ENCODE data around the gene ZDBF2.
"Not testable (repeated sequence)": the region's sequence is repeated elsewhere in the genome, so short reads cannot be mapped to it uniquely, and the experiment has no call there.

Gene ZDBF2

GRCh38 chr2:206259376-206260187, 14.9 kb upstream of the ZDBF2 start:
- no peak for DNase-seq (ENCODE audit: low read depth in 3 of 3, low spot score in 1 of 3)

DNA sequence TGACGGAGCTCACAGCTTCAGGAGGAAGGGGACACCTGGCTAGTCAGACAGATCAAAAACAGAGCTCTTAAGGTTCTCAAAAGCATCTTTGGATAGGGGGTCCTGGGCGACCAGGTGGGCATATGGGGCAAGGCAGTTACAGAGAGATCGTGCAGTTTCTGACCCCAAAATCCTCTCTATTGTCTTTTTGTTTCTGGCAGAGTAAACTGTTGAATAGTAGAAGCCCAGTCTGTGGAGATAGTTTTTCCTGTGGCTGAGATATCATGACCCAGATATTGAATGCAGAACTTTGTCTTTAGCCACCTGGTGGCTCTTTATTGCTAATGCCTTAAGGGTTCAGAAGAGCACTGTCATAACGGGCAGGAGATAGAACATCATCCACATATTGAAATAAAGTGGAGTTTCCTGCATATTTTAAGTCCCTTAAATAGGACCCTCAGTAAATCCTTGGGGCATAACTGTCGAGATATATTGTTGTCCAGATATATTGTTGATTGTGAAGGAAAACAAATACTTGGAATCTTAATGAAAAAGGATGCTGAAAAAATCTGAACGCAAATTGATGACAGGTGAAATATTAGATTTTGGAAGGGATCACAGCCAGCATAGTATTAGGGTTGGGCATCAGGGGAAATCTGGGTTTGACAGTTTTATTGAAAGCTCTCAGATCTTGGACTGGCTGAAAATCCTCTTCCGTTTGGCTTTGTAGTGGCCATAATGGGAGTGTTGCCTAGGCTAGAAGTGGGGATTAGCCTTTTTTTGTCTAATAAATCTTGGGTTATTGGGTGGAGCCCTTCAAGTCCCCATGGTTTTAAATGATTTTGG, 14.1 kb upstream of the ZDBF2 start:
- DNase-seq (ENCODE audit: low read depth in 3 of 3, low spot score in 1 of 3) = no peak

DNA sequence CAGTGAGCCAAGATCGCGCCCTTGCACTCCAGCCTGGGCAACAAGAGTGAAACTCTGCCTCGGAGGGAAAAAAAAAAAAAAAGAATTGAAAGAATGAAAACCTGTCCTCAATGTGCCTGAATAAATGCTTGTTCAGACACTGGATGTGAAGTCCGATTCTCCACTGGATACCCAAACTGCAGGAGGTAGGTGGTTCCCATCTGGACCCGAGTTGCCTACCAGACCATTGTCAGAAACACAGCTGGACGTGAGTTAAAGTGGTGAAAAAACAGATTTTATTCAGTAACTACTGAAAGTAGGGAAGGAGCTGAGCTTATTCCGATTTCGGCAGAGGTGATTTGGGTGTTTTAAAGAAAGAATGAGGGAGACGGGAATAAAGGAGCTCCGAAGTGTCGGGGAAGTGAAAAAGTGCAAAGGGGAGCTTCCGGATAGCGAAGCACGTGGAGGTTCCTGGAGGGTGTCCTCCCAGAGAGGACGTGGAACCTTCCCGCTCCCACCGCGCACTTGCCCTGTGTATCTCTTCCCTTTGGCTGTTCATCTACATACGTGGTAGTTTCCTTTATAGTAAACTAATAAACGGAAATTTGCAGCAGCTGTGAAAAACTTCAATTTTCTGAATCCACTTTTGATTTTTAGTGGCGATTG, 10.4 kb upstream of the ZDBF2 start:
- no peak for DNase-seq (ENCODE audit: low read depth in 3 of 3, low spot score in 1 of 3)

DNA sequence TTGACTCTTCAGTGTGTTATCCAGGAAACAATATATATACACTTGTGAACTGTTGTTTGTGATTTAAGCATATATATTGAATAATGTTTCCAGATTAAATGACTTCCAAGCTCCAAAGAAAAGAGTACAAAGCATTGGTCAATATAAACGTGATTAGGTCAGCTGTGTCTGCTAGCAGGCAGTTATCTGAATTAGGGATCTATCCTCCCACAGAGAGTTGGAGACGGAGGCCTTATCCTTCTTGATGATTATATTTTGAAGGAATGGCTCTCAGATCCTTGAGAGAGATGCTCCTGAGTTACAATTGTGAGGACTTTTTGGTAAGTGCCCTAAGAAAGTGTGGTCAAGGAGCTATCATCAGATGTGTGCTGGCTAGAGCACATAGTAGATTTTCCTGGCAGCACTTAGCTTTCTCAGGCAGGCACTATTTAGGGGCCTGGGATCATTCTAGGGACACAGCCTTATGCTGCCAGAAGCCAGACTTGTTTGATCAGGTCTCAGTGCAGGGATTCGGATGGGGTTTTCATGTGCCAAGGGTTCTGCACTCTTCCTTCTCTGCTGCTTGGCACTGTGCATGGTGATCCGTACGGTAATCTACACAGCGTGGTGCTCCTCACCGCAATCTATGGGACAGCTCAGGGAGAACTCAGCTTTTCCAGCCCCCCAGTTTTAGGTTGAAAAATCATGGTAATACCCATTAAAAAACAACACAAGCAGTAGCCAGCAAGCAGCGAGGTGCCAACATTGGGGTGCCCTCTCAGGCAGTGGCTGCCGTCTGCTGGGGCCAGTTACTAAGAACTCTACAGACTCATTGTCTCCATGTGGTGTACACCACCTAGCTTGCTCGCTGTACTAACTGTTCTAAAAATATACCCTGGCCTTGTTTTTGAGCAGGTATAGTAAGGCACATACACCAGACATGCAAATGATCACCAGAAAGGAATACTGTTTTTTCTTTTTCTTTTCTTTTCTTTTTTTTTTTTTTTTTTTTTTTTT, 8.0 kb upstream of the ZDBF2 start:
- DNase-seq (ENCODE audit: low read depth in 3 of 3, low spot score in 1 of 3) = no peak

- no peak for DNase-seq (ENCODE audit: low read depth in 3 of 3, low spot score in 1 of 3)
Measured at GRCh38 chr2:206267567-206267966, 6.9 kb upstream of the ZDBF2 start.

GRCh38 chr2:206271065-206271464, 3.4 kb upstream of the ZDBF2 start:
- DNase-seq (ENCODE audit: low read depth in 3 of 3, low spot score in 1 of 3) = no peak

GRCh38 chr2:206273905-206274304, 558 bp upstream of the ZDBF2 start:
- DNase-seq (ENCODE audit: low read depth in 3 of 3, low spot score in 1 of 3) = no peak

DNA sequence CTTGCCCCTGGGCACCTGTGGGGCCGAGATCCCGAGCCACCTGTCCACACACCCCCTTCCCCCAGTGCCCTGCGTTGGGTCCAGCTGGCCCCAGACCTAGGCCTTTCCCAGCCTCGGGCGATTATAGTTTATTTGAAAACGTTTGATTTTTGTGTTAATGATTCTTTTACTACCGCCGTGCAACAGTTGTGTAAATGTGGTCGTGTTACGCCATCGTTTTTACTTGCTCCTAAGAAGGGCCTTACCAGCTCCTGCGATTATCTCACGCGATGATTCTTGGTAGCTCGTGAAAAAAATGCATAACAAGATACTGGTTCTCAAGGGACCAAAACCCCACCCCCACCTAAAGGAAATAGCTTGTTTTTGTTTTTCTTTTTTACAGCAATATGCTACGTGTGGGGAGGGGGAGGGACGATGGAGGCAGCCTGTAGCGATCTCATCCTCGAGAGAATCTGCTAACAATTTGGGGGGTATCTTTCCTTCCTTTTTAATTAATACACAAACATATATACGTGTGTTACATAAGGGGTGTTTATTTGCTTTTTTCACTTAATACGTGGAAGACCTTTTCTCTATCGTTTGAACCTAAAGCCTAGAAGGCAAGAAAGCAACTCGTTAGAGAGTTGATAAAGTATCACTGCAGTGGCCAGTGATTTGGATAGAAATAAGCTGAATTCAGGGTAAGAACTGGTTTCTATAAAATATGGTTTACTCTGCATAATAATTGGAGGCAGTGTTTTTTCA, 1.0 kb downstream of the ZDBF2 start:
- DNase-seq (ENCODE audit: low read depth in 3 of 3, low spot score in 1 of 3) = no peak

- DNase-seq (ENCODE audit: low read depth in 3 of 3, low spot score in 1 of 3) = no peak
Measured at GRCh38 chr2:206276169-206276942, 1.9 kb downstream of the ZDBF2 start.

DNA sequence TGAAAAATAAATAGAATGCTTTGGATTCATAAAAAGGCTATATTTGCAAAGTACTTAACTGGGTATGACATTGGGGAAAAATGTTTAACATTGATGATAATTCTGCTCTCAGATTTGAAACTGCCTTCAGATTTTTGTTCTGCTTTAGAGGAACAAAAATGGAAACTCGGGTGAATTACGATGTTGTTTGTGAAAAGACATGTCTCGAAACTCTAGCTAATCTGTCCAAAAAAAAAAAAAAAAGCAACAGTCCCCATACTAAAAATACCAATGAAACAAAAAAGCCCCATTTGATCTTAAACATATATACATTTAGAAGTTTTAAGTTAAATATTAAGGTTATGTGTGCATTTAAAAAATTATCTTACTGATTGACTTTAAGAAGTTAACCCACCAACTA, 3.0 kb downstream of the ZDBF2 start:
- DNase-seq (ENCODE audit: low read depth in 3 of 3, low spot score in 1 of 3) = no peak

DNA sequence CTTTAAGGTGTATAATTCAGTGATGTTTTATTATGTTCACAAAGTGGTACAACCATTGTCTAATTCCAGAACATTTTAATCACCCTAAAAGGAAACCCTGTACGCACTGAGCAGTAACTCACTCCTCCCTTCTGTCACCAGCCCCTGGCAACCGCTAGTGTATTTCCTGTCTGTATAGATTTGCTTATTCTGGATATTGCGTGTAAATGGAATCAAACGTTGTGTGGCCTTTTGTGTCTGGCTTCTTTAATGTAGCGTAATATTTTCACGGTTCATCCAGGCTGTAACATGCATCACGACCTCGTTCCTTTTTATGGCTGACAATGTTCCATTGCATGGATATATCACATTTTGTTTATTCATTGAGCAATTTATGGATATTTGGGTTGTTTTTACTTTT, 8.3 kb downstream of the ZDBF2 start:
- no peak for DNase-seq (ENCODE audit: low read depth in 3 of 3, low spot score in 1 of 3)

GRCh38 chr2:206287197-206287596, 12.7 kb downstream of the ZDBF2 start:
- DNase-seq (ENCODE audit: low read depth in 3 of 3, low spot score in 1 of 3) = no peak

- DNase-seq (ENCODE audit: low read depth in 3 of 3, low spot score in 1 of 3) = no peak
Measured at GRCh38 chr2:206289391-206289790, 14.9 kb downstream of the ZDBF2 start.

- no peak for DNase-seq (ENCODE audit: low read depth in 3 of 3, low spot score in 1 of 3)
Measured at GRCh38 chr2:206296128-206296527, 21.7 kb downstream of the ZDBF2 start.

GRCh38 chr2:206299608-206300007, 25.1 kb downstream of the ZDBF2 start:
- not testable (repeated sequence) for DNase-seq (ENCODE audit: low read depth in 3 of 3, low spot score in 1 of 3)

DNA sequence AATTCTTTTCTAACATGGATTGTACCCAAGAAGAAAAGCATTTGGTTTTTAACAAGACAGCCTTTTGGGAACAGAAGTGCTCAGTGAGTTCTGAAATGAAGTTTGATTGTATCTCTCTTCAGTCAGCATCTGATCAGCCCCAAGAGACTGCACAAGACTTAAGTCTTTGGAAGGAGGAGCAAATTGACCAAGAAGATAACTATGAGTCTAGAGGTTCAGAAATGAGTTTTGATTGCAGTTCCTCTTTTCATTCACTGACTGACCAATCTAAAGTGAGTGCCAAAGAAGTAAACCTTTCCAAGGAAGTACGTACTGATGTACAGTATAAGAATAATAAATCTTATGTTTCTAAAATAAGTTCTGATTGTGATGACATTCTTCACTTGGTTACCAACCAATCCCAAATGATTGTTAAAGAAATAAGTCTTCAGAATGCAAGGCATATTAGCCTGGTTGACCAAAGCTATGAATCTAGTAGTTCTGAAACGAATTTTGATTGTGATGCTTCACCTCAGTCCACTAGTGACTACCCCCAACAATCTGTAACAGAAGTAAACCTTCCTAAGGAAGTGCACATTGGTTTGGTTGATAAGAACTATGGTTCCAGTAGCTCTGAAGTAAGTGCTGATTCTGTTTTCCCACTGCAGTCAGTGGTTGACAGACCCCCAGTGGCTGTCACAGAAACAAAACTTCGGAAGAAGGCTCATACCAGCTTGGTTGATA, 31.2 kb downstream of the ZDBF2 start:
- DNase-seq (ENCODE audit: low read depth in 3 of 3, low spot score in 1 of 3) = no peak

GRCh38 chr2:206311026-206311425, 36.6 kb downstream of the ZDBF2 start:
- no peak for DNase-seq (ENCODE audit: low read depth in 3 of 3, low spot score in 1 of 3)

- DNase-seq (ENCODE audit: low read depth in 3 of 3, low spot score in 1 of 3) = no peak
Measured at GRCh38 chr2:206316141-206316540, 41.7 kb downstream of the ZDBF2 start.

DNA sequence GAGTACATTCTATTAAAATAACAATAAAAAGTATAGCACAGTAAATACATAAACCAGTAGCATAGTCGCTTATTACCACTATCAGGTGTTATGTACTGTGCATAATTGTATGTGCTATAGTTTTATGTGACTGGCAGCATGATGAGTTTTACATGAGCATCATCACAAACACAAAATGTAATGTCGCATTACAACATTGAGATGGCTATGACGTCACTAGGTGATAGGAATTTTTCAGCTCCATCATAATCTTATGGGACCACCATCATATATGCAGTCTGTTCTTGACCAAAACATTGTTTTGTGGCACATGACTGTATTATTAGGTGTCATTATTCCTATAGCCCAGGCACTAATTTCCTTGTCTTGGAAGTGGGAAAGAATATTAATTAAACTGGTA, 48.6 kb downstream of the ZDBF2 start:
- DNase-seq (ENCODE audit: low read depth in 3 of 3, low spot score in 1 of 3) = no peak

All from stimulated activated CD4-positive, alpha-beta T cell treated with anti-CD3 and anti-CD28 coated beads, TNF-alpha, amount 100 ng/mL, for 1 hour (primary cell).